GM12865 (cell line): ENCODE measurements around the gene RPA4.
"Not testable (repeated sequence)": the region's sequence is repeated elsewhere in the genome, so short reads cannot be mapped to it uniquely, and the experiment has no call there.

Experiments
- DNase-seq: peaks from one replicate; pipeline ENCODE4 v3.0.0; 2010; ENCODE audit warnings: low read depth
- H3K4me3 ChIP-seq: 2 replicates; pipeline ENCODE4 v1.5.1; 2011; ENCODE audit warnings: mild to moderate bottlenecking, low read depth, low read length, control low read depth
- TF ChIP-seq, protein P1 (sequence below): IDR thresholded peaks from 2 replicates; pipeline ENCODE4 v1.5.1; 2011; ENCODE audit warnings: low read length, control low read depth, low read depth, inconsistent platforms; ENCODE audit not compliant: insufficient read depth; ENCODE audit errors: missing control alignments

Gene RPA4

DNA sequence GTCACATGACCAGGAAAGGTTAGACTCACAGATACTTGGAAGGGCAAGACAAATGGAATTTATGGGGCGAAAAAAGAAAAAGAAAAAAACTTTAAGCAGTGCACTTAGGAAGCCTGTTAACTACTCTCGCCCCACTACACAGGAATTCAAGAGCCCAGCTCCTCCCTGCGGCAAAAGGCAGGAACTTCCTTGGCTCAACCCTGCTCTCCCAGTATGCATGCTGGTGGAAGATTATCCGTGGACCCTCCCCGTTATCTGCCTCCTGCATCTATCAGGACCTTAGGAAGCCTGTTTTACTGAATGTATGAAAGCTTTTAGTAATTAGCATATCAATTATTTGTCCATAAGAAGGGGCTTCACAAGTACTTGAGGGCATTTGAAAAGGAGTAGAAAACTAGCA, 40.1 kb upstream of the RPA4 start:
- TF ChIP-seq, protein P1, sequence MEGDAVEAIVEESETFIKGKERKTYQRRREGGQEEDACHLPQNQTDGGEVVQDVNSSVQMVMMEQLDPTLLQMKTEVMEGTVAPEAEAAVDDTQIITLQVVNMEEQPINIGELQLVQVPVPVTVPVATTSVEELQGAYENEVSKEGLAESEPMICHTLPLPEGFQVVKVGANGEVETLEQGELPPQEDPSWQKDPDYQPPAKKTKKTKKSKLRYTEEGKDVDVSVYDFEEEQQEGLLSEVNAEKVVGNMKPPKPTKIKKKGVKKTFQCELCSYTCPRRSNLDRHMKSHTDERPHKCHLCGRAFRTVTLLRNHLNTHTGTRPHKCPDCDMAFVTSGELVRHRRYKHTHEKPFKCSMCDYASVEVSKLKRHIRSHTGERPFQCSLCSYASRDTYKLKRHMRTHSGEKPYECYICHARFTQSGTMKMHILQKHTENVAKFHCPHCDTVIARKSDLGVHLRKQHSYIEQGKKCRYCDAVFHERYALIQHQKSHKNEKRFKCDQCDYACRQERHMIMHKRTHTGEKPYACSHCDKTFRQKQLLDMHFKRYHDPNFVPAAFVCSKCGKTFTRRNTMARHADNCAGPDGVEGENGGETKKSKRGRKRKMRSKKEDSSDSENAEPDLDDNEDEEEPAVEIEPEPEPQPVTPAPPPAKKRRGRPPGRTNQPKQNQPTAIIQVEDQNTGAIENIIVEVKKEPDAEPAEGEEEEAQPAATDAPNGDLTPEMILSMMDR = no peak
- no peak overlapping the region for H3K4me3 ChIP-seq
- no peak for DNase-seq

DNA sequence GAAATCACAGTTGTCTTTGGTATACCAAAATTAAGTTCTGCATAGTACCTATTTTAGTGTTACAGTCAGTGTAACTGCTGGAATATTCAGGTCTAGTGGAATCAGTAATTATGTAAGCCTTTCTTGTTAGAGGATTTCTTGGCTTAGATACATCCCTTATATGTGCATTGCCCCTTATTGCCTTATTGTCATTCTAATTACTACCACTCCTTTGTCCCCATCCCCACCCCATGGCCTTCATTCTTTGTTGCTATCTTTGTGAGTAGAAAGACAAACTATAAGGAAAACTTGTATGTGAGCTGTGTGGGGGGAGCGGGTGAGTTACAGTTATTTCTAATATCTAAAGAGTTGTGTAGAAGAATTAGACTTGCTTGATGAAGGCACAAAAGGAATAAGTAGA, 36.9 kb upstream of the RPA4 start:
- DNase-seq = no peak
- no peak overlapping the region for H3K4me3 ChIP-seq
- TF ChIP-seq, protein P1 = no peak

DNA sequence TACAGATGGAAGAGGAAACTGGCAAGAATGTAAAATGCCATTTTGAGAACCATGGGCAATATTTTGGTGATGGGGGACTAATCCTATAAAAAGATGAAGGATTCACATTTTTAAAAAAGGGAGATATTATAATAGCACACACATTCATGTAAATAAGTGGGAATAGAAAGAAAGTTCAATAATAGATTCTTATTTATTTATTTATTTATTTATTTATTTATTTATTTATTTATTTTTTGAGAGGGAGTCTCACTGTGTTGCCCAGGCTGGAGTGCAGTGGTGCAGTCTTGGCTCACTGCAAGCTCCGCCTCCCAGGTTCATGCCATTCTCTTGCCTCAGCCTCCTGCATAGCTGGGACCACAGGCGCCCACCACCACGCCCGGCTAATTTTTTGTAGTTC, 24.3 kb upstream of the RPA4 start:
- not testable (repeated sequence) for DNase-seq, H3K4me3 ChIP-seq

DNA sequence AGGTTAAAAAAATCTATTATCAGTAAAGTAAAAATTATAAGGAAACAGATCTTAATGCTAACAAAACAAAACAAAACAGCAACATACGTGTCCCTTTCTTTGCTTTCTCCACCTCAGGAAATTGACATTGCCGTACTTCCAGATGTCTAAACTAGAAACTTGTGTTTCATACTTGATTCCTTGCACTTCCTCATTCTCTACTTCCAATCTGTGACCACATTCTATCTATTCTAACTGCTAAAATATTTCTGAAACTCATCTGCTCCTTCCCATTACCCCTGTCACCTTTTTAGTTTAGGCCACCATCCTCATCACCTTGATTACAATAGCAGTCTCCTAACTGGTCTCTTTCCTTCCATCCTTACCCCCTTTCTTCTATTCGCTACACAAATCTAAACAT, 22.5 kb upstream of the RPA4 start:
- TF ChIP-seq, protein P1 = no peak
- DNase-seq = peak; percentile 26

DNA sequence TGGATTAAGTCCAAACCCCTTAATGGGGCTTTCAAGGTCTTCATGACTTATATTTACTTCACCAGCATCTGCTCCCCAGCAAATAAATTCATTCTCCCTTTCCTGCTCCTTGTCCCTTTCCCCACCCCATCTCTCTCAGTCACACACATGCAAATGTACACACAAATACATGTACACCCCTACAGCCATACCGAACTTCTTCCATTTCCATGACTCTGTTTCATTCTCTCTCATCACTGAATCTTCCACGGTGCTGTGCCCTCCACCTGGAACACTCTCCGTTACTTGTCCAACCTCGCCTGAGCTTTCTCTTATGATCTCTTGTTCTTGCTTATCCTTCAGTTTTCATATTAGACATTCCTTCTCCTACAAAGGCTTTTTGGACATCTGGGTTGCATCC, 22.0 kb upstream of the RPA4 start:
- no peak for DNase-seq
- TF ChIP-seq, protein P1 = no peak
- H3K4me3 ChIP-seq = no peak overlapping the region

More for the DNA sequence above, 22.5 kb upstream of the RPA4 start:
- no peak overlapping the region for H3K4me3 ChIP-seq

DNA sequence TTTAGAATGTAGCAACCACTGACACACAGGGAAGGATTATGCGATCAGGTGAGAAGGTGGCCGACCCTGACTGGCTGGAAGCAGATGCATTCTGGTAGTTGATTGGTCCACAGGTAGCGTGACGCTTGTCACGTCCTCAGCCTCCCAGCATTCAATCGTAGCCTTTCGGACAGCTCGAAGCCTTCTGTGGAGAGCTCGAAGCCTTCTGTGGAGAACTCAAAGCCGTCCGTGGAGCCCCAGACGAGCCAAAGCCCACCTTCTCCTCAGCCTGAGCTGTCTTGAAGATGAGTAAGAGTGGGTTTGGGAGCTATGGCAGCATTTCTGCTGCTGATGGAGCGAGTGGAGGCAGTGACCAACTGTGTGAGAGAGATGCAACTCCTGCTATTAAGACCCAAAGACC, 319 bp downstream of the RPA4 start:
- no peak for DNase-seq
- H3K4me3 ChIP-seq = no peak overlapping the region
- TF ChIP-seq, protein P1 = no peak

DNA sequence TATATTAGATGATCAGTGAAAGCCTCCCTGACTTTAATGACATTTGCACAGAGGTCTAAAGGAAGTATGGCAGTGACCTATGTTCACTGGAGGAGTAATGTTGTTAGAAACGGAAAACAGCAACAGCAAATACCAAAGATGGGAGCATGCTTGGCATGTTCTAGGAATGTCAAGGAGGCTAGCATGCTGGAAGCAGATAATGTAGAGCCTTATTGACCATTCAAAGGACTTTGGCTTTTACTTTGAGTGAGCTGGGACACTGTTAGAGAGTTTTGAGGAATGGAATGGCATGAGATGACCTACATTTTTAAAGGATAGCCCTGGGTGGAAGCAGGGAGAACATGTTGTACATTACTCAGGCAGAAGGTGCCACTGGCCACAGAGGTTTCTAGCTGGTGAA, 6.0 kb downstream of the RPA4 start:
- TF ChIP-seq, protein P1 = no peak
- no peak for DNase-seq
- no peak overlapping the region for H3K4me3 ChIP-seq
